Transverse colon (tissue), 4 donors: ENCODE data around the gene PCAT6. TPM values are rescaled to one million over a fixed set of nuclear protein-coding genes. Genes with fewer than 3 reads are reported as not detected.

Experiments
- DNase-seq: peaks from one replicate; pipeline ENCODE4 v3.0.0-alpha.2; 2019
- H3K27ac ChIP-seq, 4 donors: fragments of 200-600 bp; sonication (generic); 2 replicates each; pipeline ENCODE4 v1.5.1; 2016 to 2018; ENCODE audit warnings: inconsistent platforms in 4 of 4
- H3K27me3 ChIP-seq: fragments of 200-600 bp; sonication (generic); 2 replicates; pipeline ENCODE4 v1.5.1; 2017; ENCODE audit warnings: inconsistent platforms
- H3K36me3 ChIP-seq, 4 donors: fragments of 200-600 bp; sonication (generic); 2 replicates each; pipeline ENCODE4 v1.5.1; 2017 to 2019; ENCODE audit warnings: inconsistent platforms in 4 of 4
- H3K4me1 ChIP-seq, 4 donors: fragments of 200-600 bp; sonication (generic); 2 replicates each; pipeline ENCODE4 v1.5.1; 2017 to 2020; ENCODE audit warnings: inconsistent platforms in 4 of 4
- H3K4me3 ChIP-seq, 4 donors: fragments of 200-600 bp; sonication (generic); 1 replicate in 1 of 4; 2 replicates in 3 of 4; pipeline versions ENCODE4 v1.5.1 to v1.6.1; 2017 to 2019; ENCODE audit warnings: inconsistent platforms in 4 of 4
- H3K9me3 ChIP-seq, 2 donors: fragments of 200-600 bp; sonication (generic); 2 replicates each; pipeline ENCODE4 v1.5.1; 2017 to 2019; ENCODE audit warnings: inconsistent platforms in 2 of 2
- EP300 ChIP-seq: sonication (generic); formaldehyde crosslinking; IDR thresholded peaks from one replicate; pipeline ENCODE4 v1.6.1; 2017; ENCODE audit warnings: antibody characterized with exemption, low read depth
- POLR2A ChIP-seq: fragments of 450-650 bp; IDR thresholded peaks from one replicate; pipeline ENCODE4 v1.6.1; 2016; ENCODE audit warnings: antibody characterized with exemption, mild to moderate bottlenecking, moderate library complexity
- POLR2AphosphoS5 ChIP-seq, 3 donors: sonication (generic); formaldehyde crosslinking; IDR thresholded peaks; one replicate each; pipeline ENCODE4 v1.6.1; 2016; ENCODE audit warnings: antibody characterized with exemption in 3 of 3
- WGBS, 2 donors: methylation state at CpG; one replicate each; pipeline ENCODE4 v1.1.5; 2018; ENCODE audit warnings: low coverage in 1 of 2; 5-methylcytosine and 5-hydroxymethylcytosine counted together
- in situ Hi-C, 4 donors: fragments of 200-750 bp; cut with MboI; loops; one replicate each; pipeline versions ENCODE4 v1.15.0 to v1.15.1; 2017; ENCODE audit warnings: low sequenced_read_pairs in 3 of 4, low pct_ligation_motif_present in 1 of 4, low pct_unique_long_range_greater_than_20kb in 1 of 4
- intact Hi-C: fragments of 100-400 bp; cut with DNase I; formaldehyde crosslinking; loops from one replicate; pipeline ENCODE4 v1.15.1; 2023; ENCODE audit warnings: low total_unique reads
- total RNA-seq, 4 donors: library from RNA; depleted of rRNA; stranded (reverse); fragments of >200 nt; gene quantifications; one replicate each; pipeline ENCODE4 v1.1.0, GENCODE V29; 2016
- TF ChIP-seq, protein P1 (sequence below), 5 experiments: fragments of 200-600 bp in 3 of 5; fragments of 450-650 bp in 2 of 5; sonication (generic) in 3 of 5; IDR thresholded peaks; 1 replicate in 2 of 5; 2 replicates in 3 of 5; pipeline ENCODE4 v1.5.1; 2016 to 2017; ENCODE audit warnings: antibody characterized with exemption in 5 of 5, inconsistent platforms in 3 of 5, mild to moderate bottlenecking in 2 of 5, moderate library complexity in 1 of 5

PCAT6 gene
- total RNA-seq, 4 donors from 2014 or later: not detected

DNA sequence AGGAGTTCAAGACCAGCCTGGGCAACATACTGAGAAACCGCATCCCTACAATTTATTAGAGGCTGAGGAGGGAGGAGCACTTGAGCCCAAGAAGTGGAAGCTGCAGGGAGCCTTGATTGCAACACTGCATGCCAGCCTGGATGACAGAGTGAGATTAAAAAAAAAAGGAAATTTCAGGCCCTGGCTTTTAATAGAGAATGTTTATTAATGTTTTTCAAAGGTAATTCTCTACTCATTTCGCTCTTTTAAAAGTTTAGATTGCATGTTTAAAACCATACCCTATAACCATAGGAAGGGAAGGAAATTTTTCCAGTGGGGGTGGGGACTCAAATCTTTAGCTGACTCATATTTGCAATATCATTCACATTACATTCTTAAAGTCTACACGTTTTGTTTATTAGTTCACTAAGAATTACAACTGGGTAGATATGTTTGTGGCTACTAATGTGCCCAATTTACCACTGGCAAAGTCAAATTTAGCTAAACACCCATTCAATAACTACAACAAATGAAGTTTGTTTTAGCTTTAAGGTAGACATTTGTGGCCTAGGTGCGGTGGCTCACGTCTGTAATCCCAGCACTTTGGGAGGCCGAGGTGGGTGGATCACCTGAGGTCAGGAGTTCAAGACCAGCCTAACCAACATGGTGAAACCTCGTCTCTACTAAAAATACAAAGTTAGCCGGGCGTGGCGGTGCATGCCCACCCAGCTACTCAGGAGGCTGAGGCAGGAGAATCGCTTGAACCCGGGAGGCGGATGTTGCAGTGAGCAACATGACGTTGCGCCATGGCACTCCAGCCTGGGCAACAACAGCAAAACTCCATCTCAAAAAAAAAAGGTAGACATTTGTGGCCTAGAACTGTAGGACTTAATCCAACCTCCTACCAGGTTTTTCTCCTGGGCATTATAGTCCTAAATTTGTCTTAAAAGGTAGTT, 7.5 kb upstream of the PCAT6 start:
- H3K36me3 ChIP-seq: no peaks in the 10 kb centered on the region
- H3K4me3 ChIP-seq: no peak overlapping the region
- 49 to 83% methylated on average over 2 to 15 of the region's 15 CpGs for WGBS, 2 donors
- in situ Hi-C loops: no loop called here
- no peak for DNase-seq
- intact Hi-C loops: no loop called here
- no peaks in the 10 kb centered on the region for H3K27me3 ChIP-seq
- H3K4me1 ChIP-seq: peaks cover 3 to 31% (median 16%) of the 10 kb centered on the region in 4 donors
- no peak overlapping the region for H3K27ac ChIP-seq
- TF ChIP-seq, protein P1, sequence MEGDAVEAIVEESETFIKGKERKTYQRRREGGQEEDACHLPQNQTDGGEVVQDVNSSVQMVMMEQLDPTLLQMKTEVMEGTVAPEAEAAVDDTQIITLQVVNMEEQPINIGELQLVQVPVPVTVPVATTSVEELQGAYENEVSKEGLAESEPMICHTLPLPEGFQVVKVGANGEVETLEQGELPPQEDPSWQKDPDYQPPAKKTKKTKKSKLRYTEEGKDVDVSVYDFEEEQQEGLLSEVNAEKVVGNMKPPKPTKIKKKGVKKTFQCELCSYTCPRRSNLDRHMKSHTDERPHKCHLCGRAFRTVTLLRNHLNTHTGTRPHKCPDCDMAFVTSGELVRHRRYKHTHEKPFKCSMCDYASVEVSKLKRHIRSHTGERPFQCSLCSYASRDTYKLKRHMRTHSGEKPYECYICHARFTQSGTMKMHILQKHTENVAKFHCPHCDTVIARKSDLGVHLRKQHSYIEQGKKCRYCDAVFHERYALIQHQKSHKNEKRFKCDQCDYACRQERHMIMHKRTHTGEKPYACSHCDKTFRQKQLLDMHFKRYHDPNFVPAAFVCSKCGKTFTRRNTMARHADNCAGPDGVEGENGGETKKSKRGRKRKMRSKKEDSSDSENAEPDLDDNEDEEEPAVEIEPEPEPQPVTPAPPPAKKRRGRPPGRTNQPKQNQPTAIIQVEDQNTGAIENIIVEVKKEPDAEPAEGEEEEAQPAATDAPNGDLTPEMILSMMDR (IDR thresholded peaks at IDR 0.05): no peak
- TF ChIP-seq POLR2AphosphoS5 (IDR thresholded peaks at IDR 0.05) (no peak), POLR2A (no peak), EP300 (no peak)
- H3K9me3 ChIP-seq: no peaks in the 10 kb centered on the region

GRCh38 chr1:202804126-202804525, 6.6 kb upstream of the PCAT6 start:
- H3K36me3 ChIP-seq: no peaks in the 10 kb centered on the region
- WGBS, 2 donors: 62 to 68% methylated on average over 4 of the region's 4 CpGs
- in situ Hi-C loops: no loop called here

DNA sequence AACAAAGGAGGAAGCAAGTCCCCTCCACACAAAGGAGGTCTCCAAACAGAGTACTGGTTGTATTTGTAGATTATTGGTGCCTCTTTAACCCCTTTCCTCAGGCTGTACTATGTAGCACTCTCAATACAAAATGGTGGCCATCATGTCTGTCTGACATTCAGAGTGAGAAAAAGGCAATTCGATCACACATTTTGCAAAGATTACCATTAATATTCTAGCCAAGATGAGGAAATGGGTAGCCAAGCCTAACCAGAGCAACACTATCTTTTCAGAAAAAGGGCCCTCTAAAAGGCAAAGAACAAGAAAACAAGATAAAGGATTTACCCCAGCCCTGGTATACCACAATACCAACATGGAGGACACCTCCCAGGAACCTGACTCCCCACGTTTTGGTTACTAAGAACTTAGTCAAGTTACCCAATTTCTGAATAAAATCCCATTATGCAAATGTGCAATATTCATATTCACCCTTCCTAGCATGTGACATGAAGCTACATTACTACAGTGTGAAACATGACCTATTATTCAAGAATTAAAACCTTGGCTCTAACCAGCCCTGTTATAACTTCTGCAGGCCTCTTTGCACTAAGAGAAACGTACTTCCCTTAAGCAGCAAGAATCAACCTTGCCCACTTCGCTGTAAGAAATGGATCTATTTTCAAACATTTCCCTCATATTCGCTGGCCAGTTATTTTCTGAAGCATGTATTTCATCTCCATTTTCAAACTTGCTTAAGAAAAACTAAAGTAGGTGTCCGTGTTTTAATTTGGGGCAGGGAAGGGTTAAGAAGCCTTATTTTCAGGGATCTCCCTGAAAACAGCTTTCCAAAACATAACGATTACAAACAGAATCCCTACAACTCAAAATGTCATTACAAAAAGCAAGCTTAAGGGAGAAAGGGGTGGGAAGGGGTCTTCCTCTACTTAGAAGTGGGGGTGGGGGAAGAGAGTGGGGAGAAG, 4.6 kb upstream of the PCAT6 start:
- intact Hi-C loops: no loop called here
- H3K27ac ChIP-seq: peak overlapping the region; percentile 94 to 96 (median 95)
- no peak for DNase-seq
- H3K4me1 ChIP-seq: peaks cover 3 to 39% (median 22%) of the 10 kb centered on the region in 4 donors
- 27% methylated on average over 6 to 7 of the region's 7 CpGs for WGBS, 2 donors
- H3K4me3 ChIP-seq: peak overlapping the region; percentile 80 to 94 (median 88)
- no peaks in the 10 kb centered on the region for H3K36me3 ChIP-seq
- in situ Hi-C loops: no loop called here
- TF ChIP-seq POLR2AphosphoS5 (IDR thresholded peaks at IDR 0.05): no peak
- TF ChIP-seq, protein P1 (IDR thresholded peaks at IDR 0.05): no peak
- no peak for TF ChIP-seq POLR2A
- TF ChIP-seq EP300: no peak
- no peaks in the 10 kb centered on the region for H3K27me3 ChIP-seq
- no peaks in the 10 kb centered on the region for H3K9me3 ChIP-seq

More at GRCh38 chr1:202804126-202804525, 6.6 kb upstream of the PCAT6 start:
- intact Hi-C loops: no loop called here
- Histone ChIP-seq H3K27me3 (no peaks in the 10 kb centered on the region), H3K4me3 (no peak overlapping the region), H3K27ac (no peak overlapping the region), H3K4me1 (peaks cover 3 to 32% (median 16%) of the 10 kb centered on the region in 4 donors), H3K9me3 (no peaks in the 10 kb centered on the region)
- TF ChIP-seq POLR2A: no peak
- TF ChIP-seq, protein P1 (IDR thresholded peaks at IDR 0.05): no peak
- no peak for TF ChIP-seq EP300
- no peak for TF ChIP-seq POLR2AphosphoS5 (IDR thresholded peaks at IDR 0.05)
- no peak for DNase-seq
